Measurements from ENCODE around the gene GAS6.
A peak's percentile ranks its signal among the peaks of the same experiment; 100 is the strongest.

GAS6 gene

DNA sequence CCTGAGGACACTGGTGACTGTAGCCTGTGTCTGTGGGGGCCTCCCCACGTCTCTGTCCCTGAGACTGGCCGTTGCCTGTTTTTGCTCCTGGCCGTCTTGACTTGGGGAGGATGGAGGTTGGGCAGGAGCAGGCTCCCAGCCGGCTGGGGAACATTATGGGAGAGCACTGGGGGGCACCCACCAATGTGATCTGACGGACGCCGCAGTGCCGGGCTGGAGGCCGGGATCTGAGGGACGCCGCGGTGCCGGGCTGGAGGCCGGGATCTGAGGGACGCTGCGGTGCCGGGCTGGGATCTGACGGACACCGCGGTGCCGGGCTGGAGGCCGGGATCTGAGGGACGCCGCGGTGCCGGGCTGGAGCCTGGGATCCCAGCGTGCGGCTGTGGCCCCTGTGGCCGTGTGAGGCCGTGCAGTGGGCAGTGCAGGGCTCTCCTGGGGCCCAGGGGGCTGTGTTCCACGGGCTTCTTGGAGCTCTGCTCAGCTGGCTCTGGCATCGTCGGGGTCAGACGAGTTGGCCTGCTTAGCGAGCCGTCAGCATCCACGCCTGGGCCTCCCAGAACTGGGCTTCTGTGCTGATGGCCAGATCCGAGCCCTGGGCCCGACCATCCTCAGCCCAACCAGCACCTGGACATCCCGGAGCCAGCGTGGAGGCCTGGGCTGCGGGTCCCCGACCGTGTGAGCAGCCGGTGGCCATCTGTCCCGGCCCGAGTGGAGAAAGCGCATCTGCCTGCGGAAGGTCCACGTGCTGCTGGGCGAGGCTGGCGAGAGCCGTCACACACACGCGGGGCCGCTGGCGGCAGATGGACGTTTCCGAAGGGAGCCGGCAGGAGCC is 45.8 kb downstream of the GAS6 start:
- DNase-seq: no peak

GRCh38 chr13:113816946-113817859 is 46.7 kb downstream of the GAS6 start:
- peak; percentile 82 for DNase-seq

DNA sequence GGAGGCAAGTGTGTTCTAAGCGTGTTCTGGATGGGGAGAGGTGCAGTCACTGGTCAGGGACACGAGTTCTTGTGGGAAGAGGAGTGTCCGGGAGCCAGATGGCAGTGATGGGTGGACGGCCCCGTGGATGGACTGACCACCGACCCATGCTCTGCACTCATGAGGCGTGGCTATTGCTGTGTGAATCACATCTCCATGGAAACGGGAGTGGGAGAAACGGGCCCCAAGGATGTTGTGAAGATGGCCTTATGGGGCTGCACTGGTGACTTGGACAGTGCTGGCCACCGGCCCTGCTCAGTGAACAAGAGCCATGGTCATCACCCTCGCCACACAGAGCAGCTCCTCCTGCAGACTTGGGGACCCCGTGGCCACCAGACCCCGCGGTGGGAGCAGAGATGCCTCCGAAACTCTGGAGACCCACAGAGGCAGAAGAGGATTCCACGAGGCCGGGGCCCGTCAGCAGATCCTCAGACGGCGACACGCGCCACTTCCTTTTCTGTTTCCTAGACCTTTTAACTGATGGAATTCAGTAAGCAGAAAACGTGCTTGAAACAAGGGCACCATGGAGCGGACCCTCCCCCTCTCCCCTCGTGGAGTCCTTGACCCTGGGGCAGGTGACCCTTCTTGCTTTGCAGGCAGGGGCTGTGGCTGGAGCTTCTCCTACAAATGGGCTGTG is 47.5 kb downstream of the GAS6 start:
- no peak for DNase-seq

DNA sequence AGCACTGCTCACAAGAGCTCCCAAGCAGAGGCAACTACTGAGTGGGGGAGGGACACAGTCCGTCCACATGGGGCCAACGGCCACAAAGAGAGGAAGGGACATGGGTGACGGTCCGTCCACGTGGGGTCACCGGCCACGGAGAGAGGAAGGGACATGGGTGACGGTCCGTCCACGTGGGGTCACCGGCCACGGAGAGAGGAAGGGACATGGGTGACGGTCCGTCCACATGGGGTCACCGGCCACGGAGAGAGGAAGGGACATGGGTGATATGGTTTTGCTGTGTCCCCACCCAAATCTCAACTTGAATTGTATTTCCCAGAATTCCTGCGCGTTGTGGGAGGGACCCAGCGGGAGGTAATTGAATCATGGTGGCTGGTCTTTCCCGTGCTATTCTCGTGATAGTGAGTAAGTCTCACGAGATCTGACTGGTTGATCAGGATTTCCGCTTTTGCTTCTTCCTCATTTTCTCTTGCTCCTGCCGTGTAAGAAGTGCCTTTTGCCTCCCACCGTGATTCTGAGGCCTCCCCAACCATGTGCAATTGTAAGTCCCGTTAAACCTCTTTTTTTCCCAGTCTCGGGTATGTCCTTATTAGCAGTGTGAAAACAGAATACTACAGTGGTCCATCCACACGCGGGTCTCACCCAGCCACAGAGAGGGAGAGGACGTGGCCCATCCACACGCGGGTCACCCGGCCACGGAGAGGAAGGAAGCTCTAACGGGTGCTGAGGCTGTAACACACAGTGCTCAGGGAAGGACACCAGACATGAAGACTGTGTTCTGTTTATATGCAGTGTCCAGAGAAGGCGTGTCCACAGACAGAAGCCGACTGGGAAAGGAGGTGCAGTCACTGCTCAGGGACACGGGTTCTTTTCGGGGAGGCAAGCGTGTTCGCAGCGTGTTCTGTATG is 48.5 kb downstream of the GAS6 start:
- no peak for DNase-seq

DNA sequence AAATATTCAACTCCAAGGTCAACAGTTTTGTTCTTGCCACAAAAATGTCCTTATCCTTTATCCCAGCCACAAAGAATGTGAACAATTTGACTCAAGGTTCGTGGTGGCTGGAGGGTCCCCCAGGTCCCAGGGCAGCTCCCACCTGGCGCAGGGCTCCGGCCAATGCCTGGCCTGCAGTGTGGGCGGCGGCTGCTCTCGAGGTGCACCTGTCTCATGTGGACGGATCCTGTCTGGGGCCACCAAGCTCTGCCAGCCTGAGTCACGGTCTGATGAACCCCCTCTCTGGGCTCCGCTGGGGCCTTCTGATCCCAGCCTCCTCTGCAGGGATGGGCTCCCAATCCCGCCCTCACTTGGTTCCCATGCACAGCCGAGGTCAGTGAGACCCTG is 49.4 kb downstream of the GAS6 start:
- no peak for DNase-seq

DNA sequence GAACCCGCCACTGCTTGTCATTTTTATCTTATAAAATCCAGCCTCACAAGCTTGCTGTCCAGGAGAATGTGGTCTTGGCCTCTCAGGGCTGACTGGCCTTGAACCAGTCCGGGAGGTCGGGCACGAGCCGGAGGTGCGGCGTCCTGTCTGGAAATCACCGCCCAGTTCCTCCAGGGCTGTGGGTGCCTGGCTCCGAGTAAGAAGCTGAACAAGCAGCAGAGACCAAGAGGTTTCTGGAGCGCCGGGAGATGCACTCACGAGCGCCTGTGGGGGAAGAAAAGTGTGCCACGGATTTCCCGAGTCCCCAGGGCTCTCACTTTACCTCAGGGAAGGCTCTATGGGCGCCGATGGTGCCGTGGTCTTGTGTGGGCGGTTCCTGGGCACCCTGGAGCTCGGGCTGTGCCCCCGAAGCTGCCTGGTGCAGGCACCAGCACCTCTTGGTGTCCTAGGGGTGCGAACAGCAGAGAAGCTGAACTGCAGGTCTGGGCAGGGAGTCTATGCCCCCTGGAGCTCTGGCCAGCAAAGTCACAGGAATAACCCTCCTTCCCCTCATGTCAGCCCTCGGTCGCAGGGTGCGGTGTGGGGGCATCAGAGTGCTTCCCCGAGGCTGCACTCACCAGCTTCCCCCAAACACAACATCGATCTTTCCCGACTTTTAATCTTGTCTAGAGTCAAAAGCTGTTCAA is 50.0 kb downstream of the GAS6 start:
- no peak for DNase-seq

GRCh38 chr13:113813070-113813748 is 50.7 kb downstream of the GAS6 start:
- no peak for DNase-seq

GRCh38 chr13:113812178-113813040 is 51.5 kb downstream of the GAS6 start:
- DNase-seq: no peak

- no peak for DNase-seq
Measured at GRCh38 chr13:113811081-113811928, 52.6 kb downstream of the GAS6 start.

DNA sequence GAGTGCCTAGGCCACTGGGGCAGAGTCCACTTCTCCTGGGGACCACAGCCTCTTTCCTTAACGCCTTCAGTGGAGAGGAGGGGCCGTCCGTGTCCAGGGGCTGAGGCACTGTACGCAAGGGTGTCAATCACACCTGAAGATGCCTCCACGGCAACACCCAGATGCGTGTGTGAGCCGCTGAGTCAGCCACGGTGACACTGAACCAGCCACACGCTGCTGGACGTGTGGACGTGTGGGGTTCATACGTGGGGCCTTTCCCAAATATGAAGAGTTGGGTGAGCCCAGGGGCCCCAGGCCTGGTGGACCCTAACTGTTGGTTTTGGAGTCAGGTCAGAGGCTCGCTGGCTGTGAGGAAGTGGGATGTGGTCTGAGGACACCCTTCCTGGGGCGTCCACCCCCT is 53.2 kb downstream of the GAS6 start:
- no peak for DNase-seq

- DNase-seq: no peak
Measured at GRCh38 chr13:113809934-113810333, 53.9 kb downstream of the GAS6 start.

DNA sequence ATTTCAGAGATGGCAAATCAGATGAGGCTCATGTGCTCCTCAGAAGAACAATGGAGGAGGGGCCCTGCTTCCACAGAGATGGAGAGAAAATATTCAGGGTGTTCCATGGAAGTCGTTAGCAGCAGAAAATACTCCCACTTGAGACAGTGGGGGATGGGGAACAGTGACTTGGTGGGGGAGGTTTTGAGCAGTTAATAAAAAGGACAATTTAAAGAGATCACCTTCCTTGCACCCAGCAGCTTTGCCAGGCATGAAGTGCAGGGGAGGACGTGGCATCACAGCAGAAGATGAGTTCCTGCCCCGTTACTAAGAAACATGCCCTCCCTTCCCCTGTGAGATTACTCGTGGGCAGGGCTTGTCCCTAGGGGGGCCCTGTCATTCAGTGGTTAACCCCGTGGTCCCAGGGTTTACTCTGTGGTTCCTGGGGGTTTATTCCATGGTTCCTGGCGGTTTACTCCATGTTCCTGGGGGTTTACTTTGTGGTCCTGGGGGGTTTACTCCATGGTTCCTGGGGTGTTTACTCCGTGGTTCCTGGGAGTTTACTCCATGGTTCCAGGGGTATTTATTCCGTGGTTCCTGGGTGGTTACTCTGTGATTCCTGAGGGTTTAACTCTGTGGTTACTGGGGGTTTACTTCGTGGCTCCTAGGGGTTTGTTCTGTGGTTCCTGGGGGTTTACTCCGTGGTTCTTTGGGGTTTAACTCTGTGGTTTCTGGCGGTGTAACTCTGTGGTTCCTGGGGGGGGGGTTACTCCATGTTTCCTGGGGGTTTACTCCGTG is 55.6 kb downstream of the GAS6 start:
- DNase-seq: no peak

DNA sequence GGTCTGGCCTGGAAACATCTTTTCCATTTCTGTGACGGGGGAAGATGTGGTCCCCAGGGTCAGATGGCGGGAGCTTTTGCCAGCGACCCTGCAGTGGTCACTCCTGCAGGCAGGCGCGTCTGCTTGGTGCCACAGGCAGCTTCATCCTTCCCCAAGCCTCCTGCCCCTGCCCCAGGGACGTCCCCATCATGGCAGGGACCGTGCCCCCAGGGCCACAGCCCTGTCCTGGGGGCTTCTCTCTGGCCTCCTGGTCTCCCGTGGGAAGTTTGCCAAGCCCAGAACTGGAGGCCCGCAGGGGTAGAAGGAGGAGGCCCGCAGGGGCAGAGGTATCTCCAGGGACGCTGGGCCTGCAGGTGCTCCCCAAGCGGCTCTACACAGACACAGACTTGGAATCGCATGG is 57.4 kb downstream of the GAS6 start:
- no peak for DNase-seq

DNA sequence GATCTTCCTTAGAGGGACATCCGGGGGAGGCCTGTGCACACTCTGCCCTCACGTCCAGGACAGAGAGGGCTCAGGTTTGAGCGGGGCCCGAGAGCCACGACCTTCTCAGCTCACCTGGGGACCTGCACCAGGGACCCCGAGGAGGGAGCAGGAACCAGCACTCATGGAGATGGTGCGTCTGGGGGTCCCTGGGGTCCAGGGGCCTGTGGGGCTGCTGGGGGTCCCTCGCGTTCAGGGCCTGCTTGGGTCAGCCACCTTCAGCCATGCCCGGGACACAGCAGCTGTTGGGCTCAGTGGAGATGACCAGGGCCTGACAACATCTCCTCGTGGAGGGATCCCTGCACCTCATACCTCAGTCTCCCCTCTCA is 57.8 kb downstream of the GAS6 start:
- DNase-seq: no peak

DNA sequence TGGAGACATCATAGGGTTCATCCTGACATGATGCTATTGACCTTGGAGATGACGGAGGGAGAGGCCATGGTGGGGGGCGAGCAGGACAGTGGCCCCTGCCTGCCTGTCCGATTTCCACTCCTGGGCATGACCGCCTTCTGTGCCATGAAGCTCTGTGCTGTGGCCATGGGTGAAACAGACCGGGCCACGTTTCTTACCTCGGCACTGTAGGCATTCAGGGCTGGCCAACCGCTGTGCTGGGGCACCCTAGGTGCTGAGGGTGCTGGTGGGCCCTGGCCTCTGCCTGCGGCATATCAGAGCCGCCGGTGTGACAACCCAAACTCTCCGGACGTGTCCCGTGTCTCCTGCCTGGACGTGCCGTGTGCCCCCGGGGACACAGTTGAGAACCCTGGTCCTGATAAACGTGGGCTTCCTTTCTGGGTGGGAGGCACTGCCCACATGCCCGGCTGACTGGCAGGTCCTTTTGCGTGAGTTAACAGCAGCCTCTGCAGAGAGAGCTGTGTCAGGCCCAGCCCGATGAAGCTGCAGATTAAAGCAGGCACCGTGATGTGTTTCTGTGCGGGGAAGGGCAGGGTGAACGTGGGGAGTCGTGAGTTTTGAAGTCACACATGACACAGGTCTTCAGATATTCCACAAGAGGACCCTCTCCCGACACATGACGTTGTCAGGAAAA is 58.3 kb downstream of the GAS6 start:
- DNase-seq: peak; percentile 29

DNA sequence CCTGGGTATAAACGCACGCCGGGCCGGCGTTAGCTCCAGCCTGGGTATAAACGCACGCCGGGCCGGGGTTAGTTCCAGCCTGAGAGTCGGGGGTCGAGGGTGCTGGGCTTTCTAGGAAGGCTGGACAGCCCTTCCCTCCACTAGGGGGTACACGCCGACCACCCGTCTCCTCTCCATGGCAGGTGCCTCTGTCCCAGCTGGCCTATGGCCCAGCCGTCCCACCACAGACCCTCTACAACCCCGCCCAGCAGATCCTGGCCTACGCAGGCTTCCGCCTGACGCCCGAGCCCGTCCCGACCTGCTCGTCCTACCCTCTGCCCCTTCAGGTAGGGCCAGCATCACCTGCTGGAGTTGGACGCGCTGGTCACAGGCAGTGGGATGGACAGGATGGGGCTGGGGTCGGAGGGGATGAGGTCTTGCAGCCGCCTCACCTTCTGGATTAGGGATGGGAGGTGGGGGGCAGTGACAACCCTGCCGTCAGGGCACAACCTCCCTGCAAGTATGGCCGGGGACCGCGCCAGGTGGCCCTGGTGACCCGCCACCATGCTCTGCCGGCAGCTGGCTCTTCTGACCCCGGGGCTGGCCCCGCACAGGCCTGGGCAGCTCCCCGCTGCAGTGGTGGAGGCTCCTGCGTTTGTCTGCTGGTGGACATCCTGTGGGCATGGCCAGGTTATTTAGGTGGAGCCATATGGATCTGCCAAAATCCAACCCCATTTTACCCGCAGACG is 59.0 kb downstream of the GAS6 start:
- peak; percentile 28 for DNase-seq
